ENCODE data around the gene MED7.

DNA sequence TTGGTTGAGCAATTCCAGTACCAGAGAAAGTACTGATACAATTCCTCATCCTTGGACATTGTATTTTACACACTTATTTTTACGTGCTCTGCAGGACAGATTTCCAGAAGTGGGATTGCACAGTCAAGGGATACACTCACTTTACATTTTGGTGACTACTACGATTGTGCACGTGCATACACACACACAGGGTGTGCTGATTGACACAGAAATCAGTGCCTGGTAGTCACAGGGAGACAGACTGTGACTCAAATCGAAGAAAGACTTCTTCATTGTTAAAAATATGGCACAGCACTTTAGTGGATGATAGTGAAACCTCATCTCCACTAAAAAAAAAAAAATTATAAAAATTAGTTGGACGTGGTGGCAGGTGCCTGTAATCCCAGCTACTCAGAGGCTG is 21.9 kb upstream of the MED7 start:
- TF ChIP-seq, protein P1, sequence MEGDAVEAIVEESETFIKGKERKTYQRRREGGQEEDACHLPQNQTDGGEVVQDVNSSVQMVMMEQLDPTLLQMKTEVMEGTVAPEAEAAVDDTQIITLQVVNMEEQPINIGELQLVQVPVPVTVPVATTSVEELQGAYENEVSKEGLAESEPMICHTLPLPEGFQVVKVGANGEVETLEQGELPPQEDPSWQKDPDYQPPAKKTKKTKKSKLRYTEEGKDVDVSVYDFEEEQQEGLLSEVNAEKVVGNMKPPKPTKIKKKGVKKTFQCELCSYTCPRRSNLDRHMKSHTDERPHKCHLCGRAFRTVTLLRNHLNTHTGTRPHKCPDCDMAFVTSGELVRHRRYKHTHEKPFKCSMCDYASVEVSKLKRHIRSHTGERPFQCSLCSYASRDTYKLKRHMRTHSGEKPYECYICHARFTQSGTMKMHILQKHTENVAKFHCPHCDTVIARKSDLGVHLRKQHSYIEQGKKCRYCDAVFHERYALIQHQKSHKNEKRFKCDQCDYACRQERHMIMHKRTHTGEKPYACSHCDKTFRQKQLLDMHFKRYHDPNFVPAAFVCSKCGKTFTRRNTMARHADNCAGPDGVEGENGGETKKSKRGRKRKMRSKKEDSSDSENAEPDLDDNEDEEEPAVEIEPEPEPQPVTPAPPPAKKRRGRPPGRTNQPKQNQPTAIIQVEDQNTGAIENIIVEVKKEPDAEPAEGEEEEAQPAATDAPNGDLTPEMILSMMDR (conservative IDR thresholded peaks at IDR 0.05; ENCODE audit: low read length): no peak
- TF ChIP-seq EZH2phosphoT487 (IDR thresholded peaks at IDR 0.05; ENCODE audit: borderline replicate concordance, low read depth, low read length): no peak

Data from OCI-LY7 (cell line).